ENCODE results near the gene FIS1. TPM values are rescaled to one million over a fixed set of nuclear protein-coding genes. Genes with fewer than 3 reads are reported as not detected.

Gene FIS1
- total and polyA plus RNA-seq, 11 donors: 204 to 491 (median 282) TPM

DNA sequence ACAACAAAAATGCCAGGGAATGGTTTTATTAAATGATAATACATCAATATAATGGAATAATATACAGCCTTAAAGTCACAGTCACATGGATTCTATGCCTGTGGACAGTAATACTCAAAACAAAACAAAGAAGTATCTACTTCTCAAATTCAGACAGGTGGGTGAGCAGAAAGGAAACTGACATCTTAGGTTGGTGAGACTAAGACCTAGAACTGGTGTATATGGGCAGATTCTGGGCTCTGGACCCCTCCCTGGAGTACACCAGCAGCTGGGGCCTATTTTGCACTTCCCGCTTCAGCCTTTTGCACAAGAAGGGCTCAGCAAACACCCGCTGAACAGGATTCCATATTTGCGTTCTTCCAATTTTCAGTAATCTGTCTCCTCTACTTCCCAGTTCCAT is 5.4 kb upstream of the FIS1 start:
- ATAC-seq (no peak), DNase-seq (no peak)
- WGBS, 4 donors: 95 to 100% (median 100%) methylated on average over 3 of the region's 3 CpGs
- Histone ChIP-seq H3K27ac (no peak overlapping the region), H3K9me3 (no peaks in the 10 kb centered on the region), H3K4me3 (peak overlapping the region in 1 of 12 donors; percentile 90), H3K27me3 (no peaks in the 10 kb centered on the region), H3K36me3 (peaks cover 0 to 28% (median 15%) of the 10 kb centered on the region in 9 donors), H3K4me1 (peaks cover 3 to 34% (median 24%) of the 10 kb centered on the region in 12 donors)
- TF ChIP-seq, protein P1, sequence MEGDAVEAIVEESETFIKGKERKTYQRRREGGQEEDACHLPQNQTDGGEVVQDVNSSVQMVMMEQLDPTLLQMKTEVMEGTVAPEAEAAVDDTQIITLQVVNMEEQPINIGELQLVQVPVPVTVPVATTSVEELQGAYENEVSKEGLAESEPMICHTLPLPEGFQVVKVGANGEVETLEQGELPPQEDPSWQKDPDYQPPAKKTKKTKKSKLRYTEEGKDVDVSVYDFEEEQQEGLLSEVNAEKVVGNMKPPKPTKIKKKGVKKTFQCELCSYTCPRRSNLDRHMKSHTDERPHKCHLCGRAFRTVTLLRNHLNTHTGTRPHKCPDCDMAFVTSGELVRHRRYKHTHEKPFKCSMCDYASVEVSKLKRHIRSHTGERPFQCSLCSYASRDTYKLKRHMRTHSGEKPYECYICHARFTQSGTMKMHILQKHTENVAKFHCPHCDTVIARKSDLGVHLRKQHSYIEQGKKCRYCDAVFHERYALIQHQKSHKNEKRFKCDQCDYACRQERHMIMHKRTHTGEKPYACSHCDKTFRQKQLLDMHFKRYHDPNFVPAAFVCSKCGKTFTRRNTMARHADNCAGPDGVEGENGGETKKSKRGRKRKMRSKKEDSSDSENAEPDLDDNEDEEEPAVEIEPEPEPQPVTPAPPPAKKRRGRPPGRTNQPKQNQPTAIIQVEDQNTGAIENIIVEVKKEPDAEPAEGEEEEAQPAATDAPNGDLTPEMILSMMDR (IDR thresholded peaks at IDR 0.05): no peak
- TF ChIP-seq POLR2A (IDR thresholded peaks at IDR 0.05): no peak
- intact Hi-C loops (cut with DNase I): loop anchor here in 4 of 10 donors (5.0 kb wide), 2 partner anchors 33 to 38 kb away; partner anchors contain the start of genes PLOD3 (in 3 of the 4) and ZNHIT1 (in 3 of the 4)

- WGBS, 4 donors: 94 to 97% (median 95%) methylated on average over 5 of the region's 5 CpGs
- Histone ChIP-seq H3K27ac (no peak overlapping the region), H3K9me3 (no peaks in the 10 kb centered on the region), H3K36me3 (peaks cover 0 to 32% (median 16%) of the 10 kb centered on the region in 9 donors), H3K27me3 (no peaks in the 10 kb centered on the region), H3K4me1 (peaks cover 5 to 45% (median 35%) of the 10 kb centered on the region in 12 donors), H3K4me3 (no peak overlapping the region)
- DNase-seq (no peak), ATAC-seq (no peak)
- intact Hi-C loops (cut with DNase I): loop anchor here in 1 of 10 donors (10.0 kb wide), 1 partner anchor 363 kb away; the partner anchor contains the start of gene UFSP1
- TF ChIP-seq POLR2A (IDR thresholded peaks at IDR 0.05): no peak
- TF ChIP-seq, protein P1 (IDR thresholded peaks at IDR 0.05): no peak
Observed at GRCh38 chr7:101248276-101248675, 3.4 kb upstream of the FIS1 start.

GRCh38 chr7:101245147-101245668 is 327 bp upstream of the FIS1 start:
- TF ChIP-seq, protein P1 (IDR thresholded peaks at IDR 0.05): no peak
- TF ChIP-seq POLR2A (IDR thresholded peaks at IDR 0.05): no peak
- Histone ChIP-seq H3K27ac (peak overlapping the region; percentile 84 to 99 (median 95)), H3K9me3 (no peaks in the 10 kb centered on the region), H3K36me3 (peaks cover 0 to 49% (median 26%) of the 10 kb centered on the region in 9 donors), H3K4me1 (peaks cover 5 to 51% (median 34%) of the 10 kb centered on the region in 12 donors), H3K4me3 (peak overlapping the region; percentile 66 to 95 (median 82)), H3K27me3 (no peaks in the 10 kb centered on the region)
- ATAC-seq (no peak), DNase-seq (peak in 1 of 5 donors; percentile 42)
- WGBS, 4 donors: 25 to 45% (median 33%) methylated on average over 23 to 32 of the region's 32 CpGs
- intact Hi-C loops (cut with DNase I): loop anchor here in 4 of 10 donors (2.0 to 10.0 kb wide), 3 partner anchors 26 to 360 kb away; partner anchors contain the start of genes ZNHIT1 (in 2 of the 4), PLOD3 (in 1 of the 4) and UFSP1 (in 1 of the 4)

- DNase-seq (no peak), ATAC-seq (peak in 2 of 4 donors; percentile 0)
- H3K27ac ChIP-seq: peak overlapping the region; percentile 84 to 99 (median 95)
- peak overlapping the region; percentile 66 to 95 (median 82) for H3K4me3 ChIP-seq
- peaks cover 0 to 51% (median 29%) of the 10 kb centered on the region in 9 donors for H3K36me3 ChIP-seq
- intact Hi-C loops (cut with DNase I): loop anchor here in 7 of 10 donors (1.0 to 10.0 kb wide), 5 partner anchors 8 to 359 kb away; partner anchors contain the start of genes PLOD3 (in 4 of the 7), ZNHIT1 (in 2 of the 7) and UFSP1 (in 1 of the 7)
- peaks cover 5 to 61% (median 42%) of the 10 kb centered on the region in 12 donors for H3K4me1 ChIP-seq
- TF ChIP-seq POLR2A (IDR thresholded peaks at IDR 0.05): no peak
- TF ChIP-seq, protein P1 (IDR thresholded peaks at IDR 0.05): peak in 2 of 12 donors; percentile 85 to 92
- H3K27me3 ChIP-seq: no peaks in the 10 kb centered on the region
- 14 to 26% (median 19%) methylated on average over 21 to 28 of the region's 28 CpGs for WGBS, 4 donors
- H3K9me3 ChIP-seq: no peaks in the 10 kb centered on the region
Observed at GRCh38 chr7:101243646-101244374, 1.1 kb downstream of the FIS1 start.
